Mesendoderm (in vitro differentiated cells): ENCODE measurements around the gene PPM1M.
A peak's percentile ranks its signal among the peaks of the same experiment; 100 is the strongest.

ENCODE experiments used
- DNase-seq: peaks from one replicate; pipeline ENCODE4 v3.0.0; 2013
- H2AK5ac ChIP-seq: 2 replicates; pipeline ENCODE4 v1.6.1; 2013; ENCODE audit warnings: low read length, inconsistent platforms
- H2BK120ac ChIP-seq: 2 replicates; pipeline ENCODE4 v1.6.1; 2013; ENCODE audit warnings: low read depth, mild to moderate bottlenecking, low read length, moderate library complexity, mixed read lengths
- H2BK15ac ChIP-seq: replicated peaks from 2 replicates; pipeline ENCODE4 v1.6.1; 2013; ENCODE audit warnings: low read depth, mild to moderate bottlenecking, moderate library complexity
- H2BK5ac ChIP-seq: 2 replicates; pipeline ENCODE4 v1.6.1; 2013; ENCODE audit warnings: low read length, inconsistent platforms
- H3K18ac ChIP-seq: 2 replicates; pipeline ENCODE4 v1.6.1; 2013; ENCODE audit warnings: mild to moderate bottlenecking, low read length, mixed read lengths
- H3K23ac ChIP-seq: one replicate; pipeline ENCODE4 v1.6.1; 2013; ENCODE audit warnings: low read length
- H3K27ac ChIP-seq: 2 replicates; pipeline ENCODE4 v1.5.1; 2013; ENCODE audit warnings: low read depth, mild to moderate bottlenecking, inconsistent platforms, low read length, moderate library complexity
- H3K27me3 ChIP-seq: 2 replicates; pipeline ENCODE4 v1.6.1; 2013; ENCODE audit warnings: low read length, control low read depth, mild to moderate bottlenecking, inconsistent platforms; ENCODE audit not compliant: insufficient read depth, poor library complexity
- H3K36me3 ChIP-seq: 2 replicates; pipeline ENCODE4 v1.6.1; 2013; ENCODE audit warnings: low read length, inconsistent platforms; ENCODE audit not compliant: control insufficient read depth, insufficient read depth
- H3K4ac ChIP-seq: one replicate; pipeline ENCODE4 v1.6.1; 2013; ENCODE audit warnings: low read depth, mild to moderate bottlenecking, low read length, moderate library complexity
- H3K4me1 ChIP-seq: 2 replicates; pipeline ENCODE4 v1.6.1; 2013; ENCODE audit warnings: low read depth, low read length, inconsistent platforms; ENCODE audit not compliant: control insufficient read depth
- H3K4me2 ChIP-seq: 2 replicates; pipeline ENCODE4 v1.6.1; 2013; ENCODE audit warnings: low read length
- H3K4me3 ChIP-seq: 2 replicates; pipeline ENCODE4 v1.5.1; 2013; ENCODE audit warnings: mild to moderate bottlenecking, low read length
- H3K56ac ChIP-seq: one replicate; pipeline ENCODE4 v1.6.1; 2013; ENCODE audit warnings: low read length
- H3K79me1 ChIP-seq: 2 replicates; pipeline ENCODE4 v1.6.1; 2013; ENCODE audit warnings: low read length, inconsistent platforms
- H3K79me2 ChIP-seq: 2 replicates; pipeline ENCODE4 v1.6.1; 2013; ENCODE audit warnings: mild to moderate bottlenecking, low read length; ENCODE audit not compliant: control insufficient read depth, insufficient read depth
- H3K9ac ChIP-seq: 2 replicates; pipeline ENCODE4 v1.6.1; 2013; ENCODE audit warnings: low read length, inconsistent platforms
- H4K5ac ChIP-seq: one replicate; pipeline ENCODE4 v1.6.1; 2013; ENCODE audit warnings: low read length
- H4K8ac ChIP-seq: one replicate; pipeline ENCODE4 v1.6.1; 2013; ENCODE audit warnings: low read depth, mild to moderate bottlenecking, control low read depth, low read length, moderate library complexity
- WGBS: extraction: QIAGEN DNeasy Blood & Tissue Kit; methylation state at CpG from one replicate; pipeline ENCODE4 v1.1.7; 2013; ENCODE audit warnings: low lambda C conversion rate, missing lambda C conversion rate; ENCODE audit not compliant: insufficient coverage; ENCODE audit errors: extremely low coverage; 5-methylcytosine and 5-hydroxymethylcytosine counted together

The PPM1M gene

DNA sequence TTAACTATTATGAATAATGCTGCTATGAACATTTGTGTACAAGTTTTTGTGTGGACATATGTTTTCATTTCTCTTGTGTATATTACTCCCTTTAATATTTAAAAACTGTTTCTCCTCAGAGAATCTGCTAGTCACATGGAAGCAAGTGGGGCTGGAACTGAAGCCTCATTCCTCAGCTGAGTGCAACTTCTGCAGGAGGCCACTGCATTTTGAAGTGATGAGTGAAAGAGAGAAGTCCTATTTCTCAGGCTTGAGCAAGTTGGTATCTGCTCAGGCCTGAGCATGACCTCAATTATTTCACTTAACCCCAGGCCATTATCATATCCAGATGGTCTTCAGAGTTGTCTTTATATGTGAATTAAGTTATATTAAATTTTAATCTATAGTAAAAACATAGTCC lies 31.7 kb upstream of the PPM1M start:
- Histone ChIP-seq H3K79me1 (no peaks in the 10 kb centered on the region), H2AK5ac (no peak overlapping the region), H3K9ac (no peak overlapping the region), H3K79me2 (no peaks in the 10 kb centered on the region), H3K4ac (no peak overlapping the region), H3K4me3 (no peak overlapping the region), H3K4me1 (no peaks in the 10 kb centered on the region), H2BK5ac (no peak overlapping the region), H3K27ac (no peak overlapping the region), H4K8ac (no peak overlapping the region), H3K56ac (no peak overlapping the region), H3K27me3 (no peaks in the 10 kb centered on the region), H3K23ac (no peak overlapping the region), H2BK15ac (no peak overlapping the region), H3K18ac (no peak overlapping the region), H3K36me3 (peaks cover 19% of the 10 kb centered on the region), H4K5ac (no peak overlapping the region), H3K4me2 (no peak overlapping the region), H2BK120ac (no peak overlapping the region)
- no peak for DNase-seq

DNA sequence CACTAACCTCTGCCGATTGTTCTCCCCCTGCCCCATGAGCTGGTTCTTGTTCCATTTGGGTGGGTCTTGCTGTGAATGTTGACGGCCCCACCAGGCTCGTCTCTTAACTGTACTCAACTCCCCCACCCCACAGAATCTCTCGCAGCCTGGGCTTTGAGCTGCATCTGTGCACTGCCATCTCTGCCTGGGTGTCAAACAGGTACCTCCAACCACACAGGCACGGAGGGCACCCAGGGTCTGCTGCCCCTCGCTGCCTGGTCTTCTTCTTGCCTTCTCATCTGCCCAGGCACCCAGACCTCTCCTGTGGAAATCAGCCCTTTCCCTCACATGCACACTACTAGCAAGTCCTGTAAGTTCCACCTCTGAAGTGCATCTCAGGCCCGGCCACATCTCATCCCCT lies 30.2 kb upstream of the PPM1M start:
- no peak overlapping the region for H2BK120ac ChIP-seq
- H2BK5ac ChIP-seq = no peak overlapping the region
- no peaks in the 10 kb centered on the region for H3K79me1 ChIP-seq
- no peak overlapping the region for H4K5ac ChIP-seq
- H3K18ac ChIP-seq = no peak overlapping the region
- no peak overlapping the region for H3K9ac ChIP-seq
- no peak overlapping the region for H3K56ac ChIP-seq
- DNase-seq = no peak
- H3K4ac ChIP-seq = no peak overlapping the region
- no peaks in the 10 kb centered on the region for H3K4me1 ChIP-seq
- H3K4me2 ChIP-seq = no peak overlapping the region
- no peak overlapping the region for H3K23ac ChIP-seq
- H3K27ac ChIP-seq = no peak overlapping the region
- H2BK15ac ChIP-seq = no peak overlapping the region
- H3K27me3 ChIP-seq = no peaks in the 10 kb centered on the region
- H3K79me2 ChIP-seq = no peaks in the 10 kb centered on the region
- no peak overlapping the region for H3K4me3 ChIP-seq
- no peak overlapping the region for H2AK5ac ChIP-seq
- no peak overlapping the region for H4K8ac ChIP-seq
- H3K36me3 ChIP-seq = peaks cover 16% of the 10 kb centered on the region
- WGBS = no CpG with 5 or more reads among the region's 7 CpGs

DNA sequence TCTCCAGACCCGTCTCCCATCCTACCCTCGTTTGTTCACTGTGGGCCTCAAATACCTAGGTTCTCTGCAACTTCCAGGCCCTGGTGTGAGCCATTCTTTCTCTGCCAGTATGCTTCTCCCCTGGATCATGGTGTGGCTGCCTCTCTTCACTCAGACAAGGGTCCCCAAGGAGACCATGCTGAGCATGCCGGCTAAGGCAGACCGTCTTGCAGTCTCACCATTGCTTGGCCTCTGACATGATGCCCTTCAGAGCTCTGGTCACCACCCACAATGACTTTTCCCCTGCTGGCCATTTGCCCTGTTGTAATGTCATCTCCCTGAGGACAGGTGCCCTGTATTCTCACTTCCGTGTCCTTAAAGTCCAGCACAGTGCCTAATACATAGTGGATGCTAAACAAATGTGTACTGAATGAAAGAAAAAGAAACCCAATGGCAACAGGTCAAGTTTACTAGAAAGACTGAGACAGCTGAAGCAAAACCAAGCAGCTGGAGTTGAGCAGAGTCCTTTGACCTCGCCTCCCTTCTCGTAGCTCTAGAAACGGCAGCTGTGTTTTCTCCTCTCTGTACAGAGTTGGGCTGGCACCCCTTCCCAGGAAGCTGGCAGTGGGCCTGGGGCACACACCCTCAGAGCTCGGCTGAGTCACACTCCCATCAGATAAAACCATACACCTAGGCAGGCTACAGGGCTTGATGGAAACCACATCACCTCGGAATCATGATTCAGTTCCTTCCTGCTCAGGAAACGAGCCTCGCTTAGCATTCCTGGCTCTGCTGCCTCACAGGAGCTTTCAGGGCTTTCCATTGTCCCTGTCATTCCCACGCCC lies 28.8 kb upstream of the PPM1M start:
- no peak overlapping the region for H3K4ac ChIP-seq
- no peak overlapping the region for H3K56ac ChIP-seq
- no peak overlapping the region for H2AK5ac ChIP-seq
- no peak overlapping the region for H3K4me2 ChIP-seq
- no peak overlapping the region for H3K23ac ChIP-seq
- no peak overlapping the region for H3K27ac ChIP-seq
- no peak overlapping the region for H4K8ac ChIP-seq
- H3K18ac ChIP-seq = no peak overlapping the region
- no peaks in the 10 kb centered on the region for H3K27me3 ChIP-seq
- H3K36me3 ChIP-seq = peaks cover 15% of the 10 kb centered on the region
- no peak overlapping the region for H2BK5ac ChIP-seq
- no peaks in the 10 kb centered on the region for H3K79me1 ChIP-seq
- DNase-seq = peak; percentile 45
- WGBS = no CpG with 5 or more reads among the region's 13 CpGs
- H3K79me2 ChIP-seq = no peaks in the 10 kb centered on the region
- H3K4me1 ChIP-seq = no peaks in the 10 kb centered on the region
- no peak overlapping the region for H3K9ac ChIP-seq
- H2BK15ac ChIP-seq = no peak overlapping the region
- H3K4me3 ChIP-seq = no peak overlapping the region
- no peak overlapping the region for H4K5ac ChIP-seq
- no peak overlapping the region for H2BK120ac ChIP-seq

DNA sequence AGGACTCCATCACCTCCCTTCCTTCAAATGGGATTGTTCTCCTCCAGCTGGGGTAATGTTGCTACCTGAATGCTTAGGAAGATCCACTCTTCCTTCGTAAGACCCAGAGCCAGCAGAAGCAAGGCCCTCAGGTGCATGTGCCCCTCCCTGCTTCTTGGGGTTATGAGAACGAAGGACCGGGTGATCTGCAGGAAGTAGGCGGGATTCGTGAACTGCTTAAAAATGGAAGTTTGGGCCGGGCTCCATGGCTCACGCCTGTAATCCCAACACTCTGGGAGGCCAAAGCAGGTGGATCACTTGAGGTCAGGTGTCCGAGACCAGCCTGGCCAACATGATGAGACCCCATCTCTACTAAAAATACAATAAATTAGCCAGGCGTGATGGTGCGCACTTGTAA lies 28.2 kb upstream of the PPM1M start:
- no peak overlapping the region for H3K56ac ChIP-seq
- no peak overlapping the region for H2BK120ac ChIP-seq
- DNase-seq = no peak
- H3K4ac ChIP-seq = no peak overlapping the region
- no peak overlapping the region for H2BK5ac ChIP-seq
- no peaks in the 10 kb centered on the region for H3K27me3 ChIP-seq
- no CpG with 5 or more reads among the region's 10 CpGs for WGBS
- H3K23ac ChIP-seq = no peak overlapping the region
- no peak overlapping the region for H3K9ac ChIP-seq
- H3K27ac ChIP-seq = no peak overlapping the region
- no peaks in the 10 kb centered on the region for H3K79me2 ChIP-seq
- no peaks in the 10 kb centered on the region for H3K79me1 ChIP-seq
- no peak overlapping the region for H3K18ac ChIP-seq
- no peak overlapping the region for H4K8ac ChIP-seq
- H2BK15ac ChIP-seq = no peak overlapping the region
- no peak overlapping the region for H3K4me2 ChIP-seq
- H3K4me1 ChIP-seq = no peaks in the 10 kb centered on the region
- H4K5ac ChIP-seq = no peak overlapping the region
- H3K4me3 ChIP-seq = no peak overlapping the region
- H2AK5ac ChIP-seq = no peak overlapping the region
- peaks cover 11% of the 10 kb centered on the region for H3K36me3 ChIP-seq

DNA sequence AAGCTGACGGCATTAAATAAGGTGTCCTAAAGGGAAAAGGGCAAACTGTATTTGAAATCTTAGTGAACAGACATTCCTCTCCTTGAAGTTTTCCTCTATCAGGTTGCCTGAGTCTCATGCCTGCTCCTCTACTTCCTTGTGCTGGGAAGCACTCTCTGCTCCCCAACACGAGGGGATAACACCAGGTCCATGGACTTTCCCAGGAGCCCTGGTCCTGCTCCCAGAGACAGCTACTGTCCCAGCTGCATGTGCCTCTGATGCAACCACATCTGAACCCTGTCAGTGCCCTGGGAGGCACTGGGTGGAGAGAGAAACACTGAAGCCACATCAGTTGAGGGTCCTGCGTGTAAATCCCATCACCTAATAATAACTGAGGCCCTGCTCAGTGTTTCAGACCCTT lies 27.5 kb upstream of the PPM1M start:
- Histone ChIP-seq H2AK5ac (no peak overlapping the region), H4K8ac (no peak overlapping the region), H3K4me3 (no peak overlapping the region), H3K4me1 (no peaks in the 10 kb centered on the region), H3K23ac (no peak overlapping the region), H2BK15ac (no peak overlapping the region), H3K79me2 (no peaks in the 10 kb centered on the region), H3K27ac (no peak overlapping the region), H3K4me2 (no peak overlapping the region), H3K56ac (no peak overlapping the region), H3K79me1 (no peaks in the 10 kb centered on the region), H3K4ac (no peak overlapping the region), H2BK120ac (no peak overlapping the region), H2BK5ac (no peak overlapping the region), H3K27me3 (no peaks in the 10 kb centered on the region), H3K9ac (no peak overlapping the region), H3K18ac (no peak overlapping the region), H4K5ac (no peak overlapping the region), H3K36me3 (peaks cover 8% of the 10 kb centered on the region)
- no peak for DNase-seq
- no CpG with 5 or more reads among the region's 3 CpGs for WGBS

DNA sequence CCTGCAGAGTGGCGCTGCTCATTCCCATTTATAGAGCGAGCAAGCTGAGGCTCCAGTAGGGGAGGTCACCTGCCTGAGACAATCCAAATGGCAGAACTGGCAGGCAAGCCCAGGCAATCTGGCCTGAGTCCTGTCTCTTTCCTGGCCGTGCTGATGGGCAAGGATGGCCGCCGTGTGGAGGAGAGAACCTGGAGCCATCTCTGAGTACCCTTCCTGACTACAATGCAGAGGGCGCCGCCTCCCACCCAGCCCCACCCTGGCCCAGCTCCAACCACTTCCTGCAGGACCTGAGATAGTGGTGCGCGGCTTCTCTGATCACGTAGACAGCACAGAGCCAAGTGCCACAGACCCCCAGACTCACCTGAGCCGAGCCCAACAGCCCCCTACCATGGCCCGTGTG lies 27.1 kb upstream of the PPM1M start:
- no peak for DNase-seq

More for the DNA sequence above, 27.1 kb upstream of the PPM1M start:
- Histone ChIP-seq H3K4me3 (no peak overlapping the region), H2BK15ac (no peak overlapping the region), H2BK120ac (no peak overlapping the region), H3K36me3 (peaks cover 6% of the 10 kb centered on the region), H3K56ac (no peak overlapping the region), H3K9ac (no peak overlapping the region), H2BK5ac (no peak overlapping the region), H3K4me2 (no peak overlapping the region), H3K79me1 (no peaks in the 10 kb centered on the region), H3K4ac (no peak overlapping the region), H2AK5ac (no peak overlapping the region), H3K79me2 (no peaks in the 10 kb centered on the region), H3K27me3 (no peaks in the 10 kb centered on the region), H4K8ac (no peak overlapping the region), H3K4me1 (no peaks in the 10 kb centered on the region), H3K23ac (no peak overlapping the region), H3K18ac (no peak overlapping the region), H3K27ac (no peak overlapping the region), H4K5ac (no peak overlapping the region)
- WGBS = no CpG with 5 or more reads among the region's 12 CpGs
